MM.1S (cell line): Measurements from ENCODE around the gene ADAMTS4.

ENCODE experiments used
- DNase-seq: peaks from one replicate; pipeline ENCODE4 v3.0.0-alpha.2; 2015
- H2AFZ ChIP-seq: fragments of 300-600 bp; sonication (generic); 2 replicates; pipeline ENCODE4 v1.6.0; 2016; ENCODE audit warnings: antibody characterized with exemption, low read length
- H3F3A ChIP-seq: fragments of 300-600 bp; sonication (generic); 2 replicates; pipeline ENCODE4 v1.6.1; 2016; ENCODE audit warnings: mild to moderate bottlenecking, antibody characterized with exemption, low read length, moderate library complexity, mixed read lengths; ENCODE audit not compliant: insufficient read depth
- H3K27ac ChIP-seq: fragments of 300-600 bp; sonication (generic); 2 replicates; pipeline ENCODE4 v1.5.1; 2016; ENCODE audit warnings: mild to moderate bottlenecking, low read length
- H3K27me3 ChIP-seq: fragments of 300-600 bp; sonication (generic); replicated peaks from 2 replicates; pipeline ENCODE4 v1.6.0; 2016; ENCODE audit warnings: low read length; ENCODE audit not compliant: insufficient read depth
- H3K36me3 ChIP-seq: fragments of 300-600 bp; sonication (generic); replicated peaks from 2 replicates; pipeline ENCODE4 v1.6.1; 2016; ENCODE audit warnings: mild to moderate bottlenecking, low read length, mixed read lengths; ENCODE audit not compliant: insufficient read depth
- H3K4me1 ChIP-seq: fragments of 300-600 bp; sonication (generic); 2 replicates; pipeline ENCODE4 v1.6.1; 2016; ENCODE audit warnings: low read length, mixed read lengths
- H3K4me2 ChIP-seq: fragments of 300-600 bp; sonication (generic); 2 replicates; pipeline ENCODE4 v1.6.0; 2016; ENCODE audit warnings: low read depth, low read length
- H3K4me3 ChIP-seq: fragments of 300-600 bp; sonication (generic); 2 replicates; pipeline ENCODE4 v1.5.1; 2016; ENCODE audit warnings: low read length, mixed read lengths
- H3K79me2 ChIP-seq: fragments of 300-600 bp; sonication (generic); 2 replicates; pipeline ENCODE4 v1.6.1; 2016; ENCODE audit warnings: mixed run types, low read length, mixed read lengths
- H3K9ac ChIP-seq: fragments of 300-600 bp; sonication (generic); 2 replicates; pipeline ENCODE4 v1.6.1; 2016; ENCODE audit warnings: low read length, mixed read lengths
- H3K9me2 ChIP-seq: fragments of 300-600 bp; sonication (generic); replicated peaks from 2 replicates; pipeline ENCODE4 v1.6.1; 2016; ENCODE audit warnings: mild to moderate bottlenecking, low read length, mixed read lengths; ENCODE audit not compliant: insufficient read depth
- H3K9me3 ChIP-seq: fragments of 300-600 bp; sonication (generic); replicated peaks from 2 replicates; pipeline ENCODE4 v1.6.1; 2016; ENCODE audit warnings: mild to moderate bottlenecking, low read length, mixed read lengths; ENCODE audit not compliant: insufficient read depth
- H4K20me1 ChIP-seq: fragments of 300-600 bp; sonication (generic); 2 replicates; pipeline ENCODE4 v1.6.1; 2016; ENCODE audit warnings: mild to moderate bottlenecking, low read length, moderate library complexity, mixed read lengths; ENCODE audit not compliant: insufficient read depth
- EZH2 ChIP-seq: fragments of 300-600 bp; sonication (generic); optimal IDR thresholded peaks from 2 replicates; pipeline ENCODE3; 2017; ENCODE audit warnings: low read depth, mild to moderate bottlenecking, antibody characterized with exemption, low read length, mixed read lengths
- EZH2phosphoT487 ChIP-seq: fragments of 300-600 bp; sonication (generic); IDR thresholded peaks from 2 replicates; pipeline ENCODE4 v1.6.1; 2018; ENCODE audit warnings: antibody characterized with exemption, low read length
- TF ChIP-seq, protein P1 (sequence below): fragments of 300-600 bp; sonication (generic); IDR thresholded peaks from 2 replicates; pipeline ENCODE4 v1.5.1; 2016; ENCODE audit warnings: antibody characterized with exemption, low read length, mixed read lengths

Gene ADAMTS4

DNA sequence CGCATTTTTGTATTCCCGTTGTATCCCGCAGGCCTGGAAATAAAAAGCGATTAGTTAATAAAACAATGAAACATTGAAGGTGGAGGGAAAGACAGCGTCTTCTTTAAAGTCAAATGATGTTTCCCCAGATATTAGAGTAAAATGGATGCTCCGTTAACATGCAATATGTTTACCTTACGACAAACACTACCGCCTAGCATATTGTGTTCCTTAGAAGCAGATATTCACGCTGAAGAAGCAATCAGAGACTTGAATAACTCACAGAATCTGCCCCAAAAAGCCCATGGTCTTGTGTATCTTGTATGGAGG lies 21.0 kb downstream of the ADAMTS4 start:
- Histone ChIP-seq H2AFZ (peak overlapping the region; percentile 46), H3K9ac (peak overlapping the region; percentile 87)

DNA sequence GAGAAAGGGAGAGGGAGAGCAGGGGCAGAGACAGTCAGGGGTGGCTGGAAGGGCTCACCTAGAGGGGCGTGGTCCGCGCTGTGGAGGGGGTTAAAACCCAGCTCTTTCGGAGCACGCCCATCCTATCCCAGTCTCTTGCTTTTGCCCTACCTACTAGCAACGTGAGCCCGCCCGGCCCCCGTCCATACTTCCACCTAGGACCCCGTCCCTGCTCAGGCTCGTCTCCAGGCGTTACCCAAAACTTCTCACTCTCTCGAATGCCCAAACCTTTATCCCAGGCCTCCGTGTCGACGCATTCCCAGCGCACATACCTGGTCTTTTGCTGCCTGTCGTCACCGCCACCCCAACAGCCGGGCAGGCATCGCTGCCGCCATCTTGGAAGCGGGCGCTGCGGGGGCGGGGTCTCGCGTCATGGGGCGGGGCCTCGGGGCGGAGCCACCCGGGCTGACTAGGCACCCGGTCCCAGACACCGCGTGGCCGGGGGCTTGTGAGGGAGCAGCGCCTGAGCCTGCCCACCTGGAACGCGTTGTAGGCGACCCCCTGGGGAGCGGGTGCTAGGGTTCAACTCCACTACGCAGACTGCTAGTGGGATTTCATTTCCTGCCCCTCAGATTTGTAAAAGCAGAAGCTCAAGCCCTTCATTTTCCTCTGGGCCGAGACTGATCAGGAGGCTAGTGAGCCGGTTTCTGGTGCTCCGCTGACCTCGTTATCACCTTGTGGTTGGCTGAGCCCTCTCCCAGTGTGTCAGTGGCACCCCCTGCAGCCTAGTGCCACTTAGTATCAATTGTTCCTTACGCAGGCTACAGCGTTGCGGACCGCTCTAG lies 21.5 kb downstream of the ADAMTS4 start, which contains the start of gene B4GALT3:
TSS of gene B4GALT3 (minus strand) at position 396 of the 824 bp plus-strand sequence. CDS start 1,447 bp downstream, outside the sequence.
- no peaks in the 10 kb centered on the region for H3K27me3 ChIP-seq
- 0 out of 2 replicates have a peak, but pooled peaks cover 6% of the 10 kb centered on the region for H4K20me1 ChIP-seq
- no peaks in the 10 kb centered on the region for H3K9me3 ChIP-seq
- H3K4me3 ChIP-seq: peak within 1 kb of the TSS; percentile 88
- peak within 1 kb of the TSS; percentile 91 for H3K27ac ChIP-seq
- peaks cover 35% of the 10 kb centered on the region for H3F3A ChIP-seq
- peak within 1 kb of the TSS; percentile 46 for H2AFZ ChIP-seq
- H3K9me2 ChIP-seq: no peaks in the 10 kb centered on the region
- H3K36me3 ChIP-seq: peaks cover 25% of the 10 kb centered on the region; the same call in 1 of the 2 replicates
- peak within 1 kb of the TSS; percentile 97 for H3K4me2 ChIP-seq
- H3K9ac ChIP-seq: peak within 1 kb of the TSS; percentile 87
- peaks cover 56% of the 10 kb centered on the region for H3K4me1 ChIP-seq
- peak; percentile 94 for DNase-seq
- peaks cover 51% of the 10 kb centered on the region for H3K79me2 ChIP-seq
- TF ChIP-seq, protein P1, sequence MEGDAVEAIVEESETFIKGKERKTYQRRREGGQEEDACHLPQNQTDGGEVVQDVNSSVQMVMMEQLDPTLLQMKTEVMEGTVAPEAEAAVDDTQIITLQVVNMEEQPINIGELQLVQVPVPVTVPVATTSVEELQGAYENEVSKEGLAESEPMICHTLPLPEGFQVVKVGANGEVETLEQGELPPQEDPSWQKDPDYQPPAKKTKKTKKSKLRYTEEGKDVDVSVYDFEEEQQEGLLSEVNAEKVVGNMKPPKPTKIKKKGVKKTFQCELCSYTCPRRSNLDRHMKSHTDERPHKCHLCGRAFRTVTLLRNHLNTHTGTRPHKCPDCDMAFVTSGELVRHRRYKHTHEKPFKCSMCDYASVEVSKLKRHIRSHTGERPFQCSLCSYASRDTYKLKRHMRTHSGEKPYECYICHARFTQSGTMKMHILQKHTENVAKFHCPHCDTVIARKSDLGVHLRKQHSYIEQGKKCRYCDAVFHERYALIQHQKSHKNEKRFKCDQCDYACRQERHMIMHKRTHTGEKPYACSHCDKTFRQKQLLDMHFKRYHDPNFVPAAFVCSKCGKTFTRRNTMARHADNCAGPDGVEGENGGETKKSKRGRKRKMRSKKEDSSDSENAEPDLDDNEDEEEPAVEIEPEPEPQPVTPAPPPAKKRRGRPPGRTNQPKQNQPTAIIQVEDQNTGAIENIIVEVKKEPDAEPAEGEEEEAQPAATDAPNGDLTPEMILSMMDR: peak; percentile 42
- TF ChIP-seq EZH2: no peak

More for the DNA sequence above, 21.0 kb downstream of the ADAMTS4 start:
- Histone ChIP-seq H3K4me1 (peaks cover 58% of the 10 kb centered on the region), H3K9me3 (no peaks in the 10 kb centered on the region), H3F3A (peaks cover 38% of the 10 kb centered on the region), H3K4me3 (peak overlapping the region; percentile 88), H3K27me3 (no peaks in the 10 kb centered on the region), H3K36me3 (peaks cover 19% of the 10 kb centered on the region; the same call in 1 of the 2 replicates), H3K27ac (peak overlapping the region; percentile 91; the same call in 1 of the 2 replicates), H3K79me2 (peaks cover 45% of the 10 kb centered on the region), H3K9me2 (no peaks in the 10 kb centered on the region), H3K4me2 (peak overlapping the region; percentile 97), H4K20me1 (0 out of 2 replicates have a peak, but pooled peaks cover 5% of the 10 kb centered on the region)
- TF ChIP-seq, protein P1: no peak
- no peak for TF ChIP-seq EZH2phosphoT487
- DNase-seq: no peak

DNA sequence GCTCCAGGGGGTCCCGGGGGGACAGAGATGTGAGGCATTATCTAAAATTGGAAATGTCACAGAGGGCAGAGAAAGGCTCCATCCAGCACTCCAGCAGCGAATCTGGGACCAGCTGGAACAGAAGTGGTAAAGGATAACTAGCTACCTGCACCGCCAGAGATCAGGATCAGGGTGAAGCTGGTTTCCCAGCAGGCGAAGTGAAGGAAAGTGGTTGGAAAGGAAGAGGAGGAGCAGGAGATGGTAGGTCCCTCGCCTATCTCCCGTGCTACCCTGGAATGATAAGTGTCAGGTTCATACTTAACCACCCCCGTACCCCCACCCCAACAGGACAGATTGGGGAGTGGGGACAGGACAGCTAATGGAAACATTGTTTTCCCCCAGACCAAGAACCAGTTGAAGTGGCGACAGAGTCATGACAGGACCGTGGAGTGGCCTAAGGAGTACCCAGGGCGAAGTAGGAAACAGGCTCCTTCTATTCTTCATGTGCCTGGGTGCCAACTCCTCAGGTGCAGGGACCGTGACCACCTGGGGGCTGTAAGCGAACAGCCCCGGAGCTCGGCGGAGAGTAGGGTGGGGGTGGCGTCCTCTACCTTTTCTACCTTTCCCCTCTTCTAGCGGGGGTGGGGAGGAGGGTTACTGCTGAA lies 22.3 kb downstream of the ADAMTS4 start:
- H2AFZ ChIP-seq: peak overlapping the region; percentile 46
- peak overlapping the region; percentile 91 for H3K27ac ChIP-seq
- peaks cover 37% of the 10 kb centered on the region for H3F3A ChIP-seq
- peaks cover 31% of the 10 kb centered on the region for H3K36me3 ChIP-seq
- no peaks in the 10 kb centered on the region for H3K27me3 ChIP-seq
- H3K9me2 ChIP-seq: no peaks in the 10 kb centered on the region
- H3K9me3 ChIP-seq: no peaks in the 10 kb centered on the region
- peaks cover 49% of the 10 kb centered on the region for H3K4me1 ChIP-seq
- H3K79me2 ChIP-seq: peaks cover 58% of the 10 kb centered on the region
- H3K4me2 ChIP-seq: peak overlapping the region; percentile 97
- 0 out of 2 replicates have a peak, but pooled peaks cover 6% of the 10 kb centered on the region for H4K20me1 ChIP-seq
- TF ChIP-seq EZH2phosphoT487: no peak
- TF ChIP-seq, protein P1: no peak
- TF ChIP-seq EZH2: no peak
- H3K9ac ChIP-seq: peak overlapping the region; percentile 87
- DNase-seq: no peak
- peak overlapping the region; percentile 88 for H3K4me3 ChIP-seq
